ENCODE measurements around the gene ALS2. TPM values are rescaled to one million over a fixed set of nuclear protein-coding genes. Genes with fewer than 3 reads are reported as not detected.

The ALS2 gene
- total and polyA plus RNA-seq, 2 of the 8 experiments (the other 6 are each of a cell fraction or from before 2014, with no cell fraction given): 12.1 to 34.5 TPM

- DNase-seq (ENCODE audit: low read depth in 1 of 2, low spot score in 2 of 2): no peak
- Histone ChIP-seq H3K9me3 (ENCODE audit: insufficient read depth in 2 of 2, low read depth in 1 of 2, low read length in 1 of 2) (no peaks in the 10 kb centered on the region), H3K27me3 (replicated peaks in 1 of 4; ENCODE audit: control insufficient read depth in 3 of 4, extremely low read depth in 1 of 4, insufficient read depth in 3 of 4, low read length in 3 of 4) (no peaks in the 10 kb centered on the region), H3K79me2 (ENCODE audit: control insufficient read depth in 1 of 2, insufficient read depth in 2 of 2, low read length in 2 of 2) (peaks cover 0 to 1% of the 10 kb centered on the region in 2 experiments; a peak in 1 of 4 replicates), H4K91ac (replicated peaks; ENCODE audit: insufficient read length, low read length) (no peak overlapping the region), H3K14ac (ENCODE audit: insufficient read length) (no peak overlapping the region), H3K4me3 (ENCODE audit: extremely low read depth in 1 of 4, insufficient read depth in 2 of 4, low read depth in 3 of 4, low read length in 4 of 4) (no peak overlapping the region), H3K23ac (ENCODE audit: insufficient read length) (no peak overlapping the region), H2AK5ac (ENCODE audit: low read depth, low read length) (no peak overlapping the region), H3K36me3 (ENCODE audit: control insufficient read depth in 2 of 4, insufficient read depth in 4 of 4, low read length in 3 of 4) (no peaks in the 10 kb centered on the region), H2BK120ac (replicated peaks; ENCODE audit: low read depth, low read length) (no peak overlapping the region), H2BK20ac (ENCODE audit: low read length) (no peak overlapping the region), H3K79me1 (ENCODE audit: low read depth, low read length) (no peaks in the 10 kb centered on the region; the same call in 1 of the 2 replicates), H3K56ac (replicated peaks; ENCODE audit: insufficient read length, low read depth, low read length) (no peak overlapping the region), H3K4me2 (ENCODE audit: insufficient read depth in 1 of 2, low read depth in 2 of 2, low read length in 2 of 2) (no peak overlapping the region), H2AFZ (ENCODE audit: low read length) (no peak overlapping the region), H3K18ac (ENCODE audit: extremely low read depth, low read length) (no peak overlapping the region), H4K20me1 (replicated peaks in 1 of 2; ENCODE audit: control insufficient read depth in 1 of 2, insufficient read depth in 2 of 2, low read length in 2 of 2) (no peaks in the 10 kb centered on the region), H3K23me2 (ENCODE audit: low read depth, low read length) (peaks cover 11% of the 10 kb centered on the region; the same call in 1 of the 2 replicates), H4K8ac (ENCODE audit: extremely low read depth, insufficient read depth, low read length) (no peak overlapping the region), H2BK15ac (ENCODE audit: low read length) (no peak overlapping the region), H3K4ac (replicated peaks; ENCODE audit: insufficient read length, low read depth, low read length) (no peak overlapping the region), H2BK12ac (ENCODE audit: low read depth, low read length) (no peak overlapping the region), H3K9ac (replicated peaks in 1 of 4; ENCODE audit: extremely low read depth in 1 of 4, low read depth in 3 of 4, low read length in 3 of 4) (no peak overlapping the region), H3K27ac (ENCODE audit: low read depth, low read length) (no peak overlapping the region), H3K4me1 (replicated peaks in 1 of 4; ENCODE audit: control insufficient read depth in 3 of 4, insufficient read depth in 4 of 4, low read length in 3 of 4) (peaks cover 0 to 4% (median 1%) of the 10 kb centered on the region in 4 experiments; a peak in 2 of 7 replicates), H4K5ac (ENCODE audit: insufficient read length, low read depth, low read length) (no peak overlapping the region), H2BK5ac (ENCODE audit: low read depth, low read length) (no peak overlapping the region)
- CTCF ChIA-PET (ENCODE audit: partially characterized antibody): no interaction called here
- WGBS, 2 experiments (ENCODE audit: extremely low coverage in 1 of 2, insufficient coverage in 1 of 2, insufficient read length in 1 of 2, insufficient replicate concordance in 2 of 2, low coverage in 1 of 2, low lambda C conversion rate in 2 of 2, missing lambda C conversion rate in 1 of 2): 93% methylated on average over 4 of the region's 4 CpGs; no CpG with 5 or more reads in 1 of the 2 experiments
- POLR2A ChIA-PET (ENCODE audit: partially characterized antibody): interaction anchor here (1.3 to 2.0 kb wide), 2 partner anchors 9 to 28 kb away, joined by 3 to 4 read pairs; no protein-coding TSS in a partner anchor
- no peak for FAIRE-seq
- TF ChIP-seq SIX5 (IDR thresholded peaks at IDR 0.05; ENCODE audit: low read depth, low read length): no peak
- TF ChIP-seq SRF (IDR thresholded peaks at IDR 0.05; ENCODE audit: low read depth, low read length): no peak
Measured at GRCh38 chr2:201785135-201785534, 4.4 kb upstream of the ALS2 start.

Data from H1 (cell line).